ENCODE measurements around the gene DPEP3. TPM values are rescaled to one million over a fixed set of nuclear protein-coding genes. Genes with fewer than 3 reads are reported as not detected.

DPEP3 gene
- total RNA-seq, 1 experiment from 2014 or later, result 1.6 TPM

- Mint-ChIP-seq H3K27ac (no peak overlapping the region), H3K36me3 (peaks cover 14% of the 10 kb centered on the region), H3K9me3 (no peaks in the 10 kb centered on the region), H3K27me3 (ENCODE audit: low read depth) (no peaks in the 10 kb centered on the region), H3K4me3 (no peak overlapping the region), H3K4me1 (peaks cover 7% of the 10 kb centered on the region)
- ChIA-PET CTCF (interaction anchor here (0.6 to 5.4 kb wide), 34 partner anchors 7 to 421 kb away, joined by 3 to 61 read pairs (median 6); partner anchors contain the start of genes DDX28, DUS2, NFATC3 and NRN1L), POLR2A (interaction anchor here (0.8 to 1.2 kb wide), 2 partner anchors 49 to 58 kb away, joined by 3 to 4 read pairs; partner anchors contain the start of gene PSKH1)
- TF ChIP-seq CTCF (IDR thresholded peaks at IDR 0.05) (peak; percentile 63), AFF4 (CRISPR knock-in tag; IDR thresholded peaks at IDR 0.05; ENCODE audit: borderline replicate concordance) (0 out of 2 replicates have a peak, but pooled peaks have one; percentile 29), ZNF423 (CRISPR knock-in tag; IDR thresholded peaks at IDR 0.05) (0 out of 2 replicates have a peak, but pooled peaks have one; percentile 50), ZNF219 (CRISPR knock-in tag; IDR thresholded peaks at IDR 0.05; ENCODE audit: borderline replicate concordance) (no peak)
- peak; percentile 78 for DNase-seq (ENCODE audit: low spot score)
- peak; percentile 83 for ATAC-seq
Measured at GRCh38 chr16:67942200-67942509, 38.1 kb downstream of the DPEP3 start.

- DNase-seq (ENCODE audit: low spot score), result no peak
- no peaks in the 10 kb centered on the region for H3K27me3 Mint-ChIP-seq (ENCODE audit: low read depth)
- 0 out of 2 replicates have a peak overlapping the region, but pooled peaks have one; percentile 45 for H3K27ac Mint-ChIP-seq
- ATAC-seq, result peak; percentile 7; the same call in 1 of the 2 replicates
- ChIA-PET POLR2A (interaction anchor here (0.8 to 1.2 kb wide), 2 partner anchors 49 to 58 kb away, joined by 3 to 4 read pairs; partner anchors contain the start of gene PSKH1), CTCF (interaction anchor here (0.6 to 5.4 kb wide), 35 partner anchors 7 to 421 kb away, joined by 3 to 61 read pairs (median 5); partner anchors contain the start of genes DDX28, DUS2, NFATC3 and NRN1L)
- peaks cover 14% of the 10 kb centered on the region for H3K36me3 Mint-ChIP-seq
- peaks cover 11% of the 10 kb centered on the region for H3K4me1 Mint-ChIP-seq
- no peak overlapping the region for H3K4me3 Mint-ChIP-seq
- no peak for TF ChIP-seq ESRRA (CRISPR knock-in tag; IDR thresholded peaks at IDR 0.05; ENCODE audit: borderline replicate concordance)
- 0 out of 2 replicates have a peak, but pooled peaks have one; percentile 22 for TF ChIP-seq FOXP1 (CRISPR knock-in tag; IDR thresholded peaks at IDR 0.05; ENCODE audit: borderline replicate concordance)
- H3K9me3 Mint-ChIP-seq, result no peaks in the 10 kb centered on the region
Measured at GRCh38 chr16:67941469-67942199, 38.7 kb downstream of the DPEP3 start.

- peaks cover 9% of the 10 kb centered on the region; the same call in 1 of the 2 replicates for H3K36me3 Mint-ChIP-seq
- ChIA-PET POLR2A (no interaction called here), CTCF (interaction anchor here (1.1 to 5.4 kb wide), 4 partner anchors 41 to 124 kb away, joined by 3 to 61 read pairs (median 8); partner anchors contain the start of genes NRN1L and PSKH1)
- H3K4me3 Mint-ChIP-seq, result no peak overlapping the region
- ATAC-seq (no peak), DNase-seq (ENCODE audit: low spot score) (no peak)
- H3K9me3 Mint-ChIP-seq, result no peaks in the 10 kb centered on the region
- H3K27me3 Mint-ChIP-seq (ENCODE audit: low read depth), result no peaks in the 10 kb centered on the region
- H3K4me1 Mint-ChIP-seq, result peaks cover 11% of the 10 kb centered on the region
- no peak overlapping the region for H3K27ac Mint-ChIP-seq
- no peak for TF ChIP-seq MXD4 (CRISPR knock-in tag; IDR thresholded peaks at IDR 0.05; ENCODE audit: borderline replicate concordance)
- peak; percentile 51; the same call in 1 of the 2 replicates for TF ChIP-seq ZNF121 (CRISPR knock-in tag; IDR thresholded peaks at IDR 0.05)
Measured at GRCh38 chr16:67940446-67941089, 39.7 kb downstream of the DPEP3 start.

Data from WTC11 (cell line).